Breast epithelium (tissue), 4 donors: ENCODE results near the gene TENM3. TPM values are rescaled to one million over a fixed set of nuclear protein-coding genes. Genes with fewer than 3 reads are reported as not detected.

ENCODE experiments used
- DNase-seq, 2 donors: peaks; one replicate each; pipeline ENCODE4 v3.0.0-alpha.2; 2019; ENCODE audit warnings: low spot score in 2 of 2
- H3K27ac ChIP-seq, 2 donors: fragments of 200-600 bp; sonication (generic) in 1 of 2; one replicate each; pipeline ENCODE4 v1.5.1; 2016 to 2019; ENCODE audit warnings: mild to moderate bottlenecking in 1 of 2
- H3K27me3 ChIP-seq, 2 donors: fragments of 200-600 bp; sonication (generic) in 1 of 2; one replicate each; pipeline versions ENCODE4 v1.5.1 to v1.6.0; 2017 to 2019; ENCODE audit warnings: control low read depth in 1 of 2, mild to moderate bottlenecking in 1 of 2
- H3K36me3 ChIP-seq: fragments of 200-600 bp; one replicate; pipeline ENCODE4 v1.5.1; 2019
- H3K4me1 ChIP-seq, 2 donors: fragments of 200-600 bp; sonication (generic); one replicate each; pipeline ENCODE4 v1.5.1; 2016 to 2019; ENCODE audit warnings: control low read depth in 1 of 2
- H3K4me3 ChIP-seq, 3 donors: fragments of 200-600 bp; sonication (generic); 1 replicate in 2 of 3; 2 replicates in 1 of 3; pipeline ENCODE4 v1.5.1; 2016 to 2019; ENCODE audit warnings: mild to moderate bottlenecking in 3 of 3, moderate library complexity in 2 of 3
- H3K9me3 ChIP-seq, 2 donors: fragments of 200-600 bp; sonication (generic) in 1 of 2; one replicate each; pipeline ENCODE4 v1.5.1; 2016 to 2019; ENCODE audit warnings: control low read depth in 1 of 2
- CTCF ChIP-seq, 3 donors: fragments of 450-650 bp; IDR thresholded peaks; one replicate each; pipeline ENCODE4 v1.5.1; 2016 to 2017; ENCODE audit warnings: antibody characterized with exemption in 3 of 3, mild to moderate bottlenecking in 3 of 3, moderate library complexity in 3 of 3
- POLR2A ChIP-seq: fragments of 450-650 bp; IDR thresholded peaks from one replicate; pipeline ENCODE4 v1.6.1; 2016; ENCODE audit warnings: antibody characterized with exemption, mild to moderate bottlenecking, moderate library complexity
- POLR2AphosphoS5 ChIP-seq, 3 donors: sonication (generic); formaldehyde crosslinking; IDR thresholded peaks; one replicate each; pipeline ENCODE4 v1.6.1; 2017; ENCODE audit warnings: antibody characterized with exemption in 3 of 3
- intact Hi-C: fragments of 100-400 bp; cut with DNase I; formaldehyde crosslinking; loops from one replicate; pipeline ENCODE4 v1.15.1; 2023; ENCODE audit warnings: low total_unique reads
- total RNA-seq, 3 donors: library from RNA; depleted of rRNA; stranded (reverse); fragments of >200 nt; gene quantifications; one replicate each; pipeline ENCODE4 v1.1.0, GENCODE V29; 2016

The TENM3 gene
- total RNA-seq, 3 donors from 2014 or later = 4.6 to 30.6 (median 8.8) TPM

- TF ChIP-seq CTCF (IDR thresholded peaks at IDR 0.05) (no peak), POLR2A (no peak)
- no peaks in the 10 kb centered on the region for H3K27me3 ChIP-seq
- H3K36me3 ChIP-seq = no peaks in the 10 kb centered on the region
- no peaks in the 10 kb centered on the region for H3K4me1 ChIP-seq
- intact Hi-C loops = no loop called here
- DNase-seq = no peak
- H3K4me3 ChIP-seq = no peak overlapping the region
- no peak overlapping the region for H3K27ac ChIP-seq
- H3K9me3 ChIP-seq = no peaks in the 10 kb centered on the region
These were observed 453.9 kb downstream of the TENM3 start for GRCh38 chr4:182697094-182697493.

- no peak overlapping the region for H3K27ac ChIP-seq
- H3K4me1 ChIP-seq = no peaks in the 10 kb centered on the region
- no peaks in the 10 kb centered on the region for H3K36me3 ChIP-seq
- H3K4me3 ChIP-seq = no peak overlapping the region
- H3K27me3 ChIP-seq = no peaks in the 10 kb centered on the region
- TF ChIP-seq CTCF (IDR thresholded peaks at IDR 0.05) (no peak), POLR2AphosphoS5 (IDR thresholded peaks at IDR 0.05) (no peak), POLR2A (no peak)
- DNase-seq = no peak
- intact Hi-C loops = no loop called here
- H3K9me3 ChIP-seq = no peaks in the 10 kb centered on the region
These were observed 455.0 kb downstream of the TENM3 start for GRCh38 chr4:182698212-182698611.

GRCh38 chr4:182699201-182699600, 456.0 kb downstream of the TENM3 start:
- no peaks in the 10 kb centered on the region for H3K9me3 ChIP-seq
- no peak overlapping the region for H3K4me3 ChIP-seq
- intact Hi-C loops = no loop called here
- no peaks in the 10 kb centered on the region for H3K4me1 ChIP-seq
- H3K36me3 ChIP-seq = no peaks in the 10 kb centered on the region
- DNase-seq = no peak
- H3K27ac ChIP-seq = no peak overlapping the region
- no peaks in the 10 kb centered on the region for H3K27me3 ChIP-seq
- TF ChIP-seq POLR2AphosphoS5 (IDR thresholded peaks at IDR 0.05) (no peak), POLR2A (no peak), CTCF (IDR thresholded peaks at IDR 0.05) (no peak)

- Histone ChIP-seq H3K27me3 (no peaks in the 10 kb centered on the region), H3K4me1 (no peaks in the 10 kb centered on the region), H3K27ac (no peak overlapping the region), H3K4me3 (no peak overlapping the region), H3K36me3 (no peaks in the 10 kb centered on the region), H3K9me3 (no peaks in the 10 kb centered on the region)
- no peak for TF ChIP-seq CTCF (IDR thresholded peaks at IDR 0.05)
- TF ChIP-seq POLR2A = no peak
- TF ChIP-seq POLR2AphosphoS5 (IDR thresholded peaks at IDR 0.05) = no peak
- DNase-seq = no peak
- intact Hi-C loops = no loop called here
These were observed 456.6 kb downstream of the TENM3 start for GRCh38 chr4:182699795-182700194.

GRCh38 chr4:182700362-182701160, 457.4 kb downstream of the TENM3 start:
- TF ChIP-seq CTCF (IDR thresholded peaks at IDR 0.05) (no peak), POLR2A (no peak), POLR2AphosphoS5 (IDR thresholded peaks at IDR 0.05) (no peak)
- Histone ChIP-seq H3K27ac (no peak overlapping the region), H3K4me1 (no peaks in the 10 kb centered on the region), H3K36me3 (no peaks in the 10 kb centered on the region), H3K4me3 (no peak overlapping the region), H3K27me3 (no peaks in the 10 kb centered on the region), H3K9me3 (no peaks in the 10 kb centered on the region)
- no peak for DNase-seq
- intact Hi-C loops = no loop called here
